Measurements from ENCODE around the gene SH3RF2.

SH3RF2 gene

GRCh38 chr5:146032911-146033310 lies 96.5 kb downstream of the SH3RF2 start:
- no peak for DNase-seq (ENCODE audit: extremely low read depth in 1 of 2, low read depth in 1 of 2)

GRCh38 chr5:146034127-146034526 lies 97.7 kb downstream of the SH3RF2 start:
- DNase-seq (ENCODE audit: extremely low read depth in 1 of 2, low read depth in 1 of 2), result no peak

DNA sequence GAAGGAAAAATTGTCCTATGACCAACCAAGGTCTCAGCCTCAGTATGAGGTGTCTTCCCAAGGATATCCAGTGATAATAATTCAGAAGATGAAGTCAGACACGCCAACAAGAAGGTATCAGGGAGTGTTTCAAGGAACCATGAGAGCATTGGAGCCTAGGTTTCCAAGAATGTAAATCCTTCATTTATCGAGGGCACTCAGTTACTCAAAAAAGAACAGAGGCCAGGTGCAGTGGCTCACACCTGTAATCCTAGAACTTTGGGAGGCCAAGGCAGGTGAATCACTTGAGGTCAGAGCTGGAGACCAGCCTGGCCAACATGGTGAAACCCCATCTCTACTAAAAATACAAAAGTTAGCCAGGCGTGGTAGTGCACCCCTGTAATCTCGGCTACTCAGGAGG lies 98.2 kb downstream of the SH3RF2 start:
- no peak for DNase-seq (ENCODE audit: extremely low read depth in 1 of 2, low read depth in 1 of 2)

DNA sequence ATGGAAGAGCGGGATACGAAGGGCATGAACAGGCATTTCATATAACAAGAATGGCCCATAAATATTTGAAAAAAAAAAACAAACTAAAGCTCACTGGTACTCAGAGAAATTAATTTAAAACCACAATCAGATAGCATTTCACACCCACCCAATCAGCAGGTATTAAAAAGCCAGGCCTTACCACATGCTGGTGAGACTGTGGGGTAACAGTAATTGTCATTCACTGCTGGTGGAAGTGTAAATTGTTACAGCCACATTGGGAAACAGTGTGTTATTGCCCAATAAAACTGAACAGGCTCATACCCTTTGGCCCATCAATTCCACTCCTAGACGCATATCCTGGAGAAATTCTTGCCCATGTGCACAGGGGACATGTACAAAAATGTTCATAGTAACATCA lies 103.0 kb downstream of the SH3RF2 start:
- DNase-seq (ENCODE audit: extremely low read depth in 1 of 2, low read depth in 1 of 2), result no peak

DNA sequence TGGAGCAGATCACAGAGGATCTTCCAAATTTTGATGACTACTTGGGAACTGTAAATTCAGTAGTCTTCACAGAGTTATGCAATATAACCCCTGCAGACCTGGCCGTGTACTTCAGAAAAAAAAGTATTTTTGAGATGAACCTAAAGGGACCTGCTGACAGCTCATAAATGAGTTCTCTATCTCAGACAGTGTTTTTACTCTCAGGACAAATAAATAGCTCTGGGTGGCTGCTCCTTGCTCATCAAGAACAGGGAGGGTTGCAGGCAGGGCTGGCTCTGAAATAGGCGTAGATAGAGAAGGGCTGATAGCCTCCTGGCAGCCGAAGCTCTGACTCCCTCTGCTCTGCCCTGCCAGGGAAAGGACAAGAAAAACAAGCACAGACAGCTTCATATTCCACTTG lies 104.1 kb downstream of the SH3RF2 start:
- DNase-seq (ENCODE audit: extremely low read depth in 1 of 2, low read depth in 1 of 2), result no peak

DNA sequence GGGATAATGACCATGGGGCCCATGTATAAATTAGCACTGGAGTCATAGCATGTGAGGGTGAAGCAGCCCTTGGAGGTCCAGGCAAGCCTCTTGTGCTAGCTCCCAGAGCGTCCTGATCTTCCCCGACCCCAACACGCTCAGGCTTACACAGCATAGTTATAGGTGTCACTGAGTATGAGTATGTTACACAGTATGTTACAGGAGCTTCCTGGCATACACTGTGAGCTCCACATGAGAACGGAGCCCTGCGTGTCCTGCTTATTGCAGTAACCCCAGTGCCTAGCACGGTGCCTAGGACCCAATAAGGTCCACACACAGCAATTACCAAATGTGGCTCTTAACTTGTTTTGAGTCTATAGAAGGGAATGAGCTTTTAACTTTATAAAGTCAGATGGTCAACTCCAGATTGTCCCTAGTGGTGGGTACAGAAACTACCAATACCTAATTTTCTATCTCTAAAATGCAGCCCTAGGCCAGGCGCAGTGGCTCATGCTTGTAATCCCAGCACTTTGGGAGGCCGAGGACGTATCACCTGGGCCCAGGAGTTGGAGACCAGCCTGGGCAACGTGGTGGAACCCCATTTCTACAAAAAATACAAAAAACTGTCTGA lies 104.9 kb downstream of the SH3RF2 start:
- no peak for DNase-seq (ENCODE audit: extremely low read depth in 1 of 2, low read depth in 1 of 2)

DNA sequence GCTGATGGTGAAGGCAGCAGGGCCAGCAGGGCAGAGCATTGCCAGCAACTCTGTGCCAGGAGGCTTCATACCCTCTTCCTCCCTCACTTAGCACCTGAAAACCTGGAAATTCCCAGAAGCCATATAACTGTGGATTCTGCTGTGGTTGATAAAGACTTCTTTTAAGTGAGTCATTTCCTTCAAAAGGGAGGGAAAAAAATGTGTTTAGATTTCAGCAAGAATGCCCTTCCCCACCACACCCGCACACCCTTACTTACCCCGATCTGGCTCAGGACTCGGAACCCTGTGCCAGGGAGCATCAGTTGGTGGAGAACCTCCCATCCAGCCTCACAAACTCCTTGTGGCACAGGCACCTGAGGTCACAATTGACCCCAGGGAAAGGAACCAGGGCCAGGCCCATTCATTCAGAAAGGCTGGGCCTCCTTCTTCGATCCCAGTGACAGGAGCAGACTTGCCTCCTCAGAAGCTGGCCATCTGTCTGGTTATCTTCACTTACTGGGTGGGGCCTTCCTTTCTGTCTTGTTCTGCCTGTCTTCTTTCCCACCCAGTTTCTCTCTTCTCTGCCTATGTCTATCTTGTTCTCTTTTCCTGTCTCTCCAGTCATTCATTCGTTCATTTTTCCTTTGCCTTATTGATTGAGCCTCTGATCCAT lies 106.4 kb downstream of the SH3RF2 start:
- DNase-seq (ENCODE audit: extremely low read depth in 1 of 2, low read depth in 1 of 2), result no peak

GRCh38 chr5:146043722-146044121 lies 107.3 kb downstream of the SH3RF2 start:
- no peak for DNase-seq (ENCODE audit: extremely low read depth in 1 of 2, low read depth in 1 of 2)

DNA sequence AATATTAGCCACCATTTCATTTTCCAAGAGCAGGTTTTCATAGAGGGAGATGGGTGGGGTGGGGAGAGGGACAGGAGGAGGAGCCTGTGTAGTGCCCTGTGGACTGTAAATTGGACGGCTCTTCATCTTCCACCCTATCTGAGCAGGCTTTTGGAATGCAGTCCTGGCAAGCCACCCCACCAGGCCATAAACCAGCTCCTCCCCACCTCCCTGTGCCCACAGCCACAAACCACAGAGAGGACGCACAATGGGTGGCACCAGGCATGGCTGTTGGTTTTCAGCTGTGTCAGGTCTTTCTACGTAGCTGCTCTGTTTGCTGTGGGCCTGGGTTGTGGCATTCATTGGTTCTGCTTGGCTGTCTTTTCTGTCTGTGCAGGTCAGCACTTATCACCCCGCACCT lies 111.0 kb downstream of the SH3RF2 start:
- DNase-seq (ENCODE audit: extremely low read depth in 1 of 2, low read depth in 1 of 2), result no peak

GRCh38 chr5:146048994-146049703 lies 112.8 kb downstream of the SH3RF2 start:
- DNase-seq (ENCODE audit: extremely low read depth in 1 of 2, low read depth in 1 of 2), result no peak

DNA sequence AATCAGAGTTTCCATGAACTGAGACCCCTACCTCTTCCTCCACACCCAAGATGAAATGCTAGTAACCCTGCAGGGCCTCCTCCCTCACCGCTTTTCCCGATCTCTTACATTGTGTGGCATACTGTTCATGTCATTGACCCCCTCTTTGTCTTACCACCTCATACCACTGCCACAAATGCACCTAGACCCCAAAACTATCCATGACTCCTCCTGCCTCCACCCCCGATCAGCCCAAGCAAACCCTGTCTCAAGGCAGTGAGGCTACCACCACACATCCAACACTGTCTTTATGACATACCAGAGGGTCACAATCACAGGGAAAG lies 113.3 kb downstream of the SH3RF2 start:
- no peak for DNase-seq (ENCODE audit: extremely low read depth in 1 of 2, low read depth in 1 of 2)

GRCh38 chr5:146050086-146050485 lies 113.7 kb downstream of the SH3RF2 start:
- DNase-seq (ENCODE audit: extremely low read depth in 1 of 2, low read depth in 1 of 2), result no peak

- DNase-seq (ENCODE audit: extremely low read depth in 1 of 2, low read depth in 1 of 2), result no peak
Observed at GRCh38 chr5:146051678-146052077, 115.3 kb downstream of the SH3RF2 start.

DNA sequence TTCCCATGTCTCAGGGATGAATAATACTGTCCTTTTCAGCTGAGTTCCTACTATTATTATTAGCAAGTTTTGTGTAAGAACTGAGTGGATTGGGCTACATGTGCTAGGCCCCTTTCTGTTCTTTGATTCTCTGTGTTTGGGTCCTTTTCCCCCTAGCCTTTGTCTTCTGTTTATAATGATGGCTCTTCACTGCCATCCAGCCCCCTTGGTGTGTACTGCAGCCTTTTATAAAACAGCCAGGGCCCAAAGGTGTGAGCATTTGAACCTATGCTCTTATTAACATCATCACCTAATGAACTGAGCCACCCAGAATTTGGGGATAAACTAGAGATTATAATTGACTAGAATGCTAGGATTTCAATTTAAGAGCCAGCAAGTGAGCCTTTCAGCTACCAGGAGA lies 116.4 kb downstream of the SH3RF2 start:
- no peak for DNase-seq (ENCODE audit: extremely low read depth in 1 of 2, low read depth in 1 of 2)

DNA sequence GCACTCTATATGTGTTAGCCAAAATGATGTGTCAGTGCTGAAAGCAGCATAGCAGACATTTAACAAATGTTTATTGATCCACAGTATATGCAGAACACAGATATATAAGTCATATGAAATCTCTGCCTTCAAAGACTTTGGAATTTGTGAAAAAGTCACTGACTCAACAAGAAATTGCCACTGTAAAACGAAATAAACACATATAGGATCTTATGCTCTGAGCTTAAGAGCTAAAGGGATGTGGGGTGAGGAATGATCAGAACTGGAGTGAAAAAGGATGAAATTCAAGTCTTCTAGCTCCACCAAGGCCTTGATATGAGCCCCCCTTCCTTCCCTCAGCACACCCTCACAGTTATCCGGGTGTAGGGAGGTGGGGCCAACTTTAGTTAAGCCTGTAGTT lies 119.1 kb downstream of the SH3RF2 start:
- DNase-seq (ENCODE audit: extremely low read depth in 1 of 2, low read depth in 1 of 2), result no peak

- DNase-seq (ENCODE audit: extremely low read depth in 1 of 2, low read depth in 1 of 2), result no peak
Observed at GRCh38 chr5:146059460-146060220, 123.3 kb downstream of the SH3RF2 start.

DNA sequence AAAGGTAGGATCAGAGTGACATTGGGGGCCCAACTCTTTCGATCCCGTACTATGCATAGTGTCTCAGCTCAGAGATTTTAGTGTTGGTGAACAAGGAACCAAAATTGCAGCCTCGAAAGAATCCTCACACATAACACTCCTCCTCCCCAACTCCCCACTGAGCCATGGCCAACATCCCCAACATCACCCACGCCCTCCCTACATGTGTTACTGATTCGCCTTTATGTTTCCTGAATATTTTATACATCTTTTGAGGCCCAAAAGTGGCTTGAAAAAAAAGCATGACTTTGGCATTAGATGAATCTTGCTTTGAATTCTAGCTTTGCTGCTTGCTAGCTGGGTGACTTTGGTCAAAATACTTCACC lies 123.8 kb downstream of the SH3RF2 start:
- DNase-seq (ENCODE audit: extremely low read depth in 1 of 2, low read depth in 1 of 2), result no peak

DNA sequence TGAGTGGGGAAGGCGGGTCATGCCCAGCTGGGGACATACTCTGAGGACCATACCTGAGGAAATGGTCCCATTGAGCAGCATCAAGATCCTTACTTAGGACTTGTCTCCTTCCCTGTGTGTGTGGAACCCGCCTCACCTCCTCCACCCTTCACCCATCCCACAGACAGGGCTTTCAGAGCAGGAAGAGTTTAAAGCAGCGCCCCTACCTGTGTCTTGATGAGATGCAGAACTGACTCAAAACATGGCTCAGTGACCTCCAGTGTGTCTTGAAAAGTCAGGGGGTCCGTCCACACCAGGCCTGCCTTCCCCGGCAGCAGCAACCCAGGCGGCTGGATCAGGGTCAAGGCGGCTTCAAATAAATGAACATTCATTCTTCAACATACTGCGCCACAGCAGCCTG lies 130.6 kb downstream of the SH3RF2 start:
- DNase-seq (ENCODE audit: extremely low read depth in 1 of 2, low read depth in 1 of 2), result no peak

GRCh38 chr5:146068206-146068605 lies 131.8 kb downstream of the SH3RF2 start:
- no peak for DNase-seq (ENCODE audit: extremely low read depth in 1 of 2, low read depth in 1 of 2)

- DNase-seq (ENCODE audit: extremely low read depth in 1 of 2, low read depth in 1 of 2), result no peak
Observed at GRCh38 chr5:146068977-146069779, 132.8 kb downstream of the SH3RF2 start.

GRCh38 chr5:146069780-146070099 lies 133.4 kb downstream of the SH3RF2 start:
- no peak for DNase-seq (ENCODE audit: extremely low read depth in 1 of 2, low read depth in 1 of 2)

Data from activated CD8-positive, alpha-beta memory T cell treated with anti-CD3 and anti-CD28 coated beads for 1 hour (primary cell).